HG03439 (cell line): ENCODE results near the gene SIPA1L3.

Experiments used
- ATAC-seq: cut with Tn5 transposase; IDR thresholded peaks from one replicate; pipeline ENCODE4 v1.9.1; 2021; ENCODE audit warnings: mild to moderate bottlenecking, moderate library complexity; ENCODE audit not compliant: unreplicated experiment

SIPA1L3 gene

GRCh38 chr19:37995346-37995745 is 88.3 kb downstream of the SIPA1L3 start:
- ATAC-seq = no peak

GRCh38 chr19:37997911-37998344 is 90.9 kb downstream of the SIPA1L3 start:
- no peak for ATAC-seq

- ATAC-seq = no peak
These were observed 91.8 kb downstream of the SIPA1L3 start for GRCh38 chr19:37998801-37999308.

GRCh38 chr19:37999309-38000213 is 92.6 kb downstream of the SIPA1L3 start:
- no peak for ATAC-seq

- ATAC-seq = no peak
These were observed 94.3 kb downstream of the SIPA1L3 start for GRCh38 chr19:38001158-38001781.

GRCh38 chr19:38003438-38004185 is 96.6 kb downstream of the SIPA1L3 start:
- no peak for ATAC-seq

GRCh38 chr19:38004186-38004520 is 97.1 kb downstream of the SIPA1L3 start:
- ATAC-seq = no peak

- peak; percentile 85 for ATAC-seq
These were observed 97.7 kb downstream of the SIPA1L3 start for GRCh38 chr19:38004521-38005223.

GRCh38 chr19:38005224-38005614 is 98.2 kb downstream of the SIPA1L3 start:
- ATAC-seq = no peak

GRCh38 chr19:38006361-38007045 is 99.5 kb downstream of the SIPA1L3 start:
- no peak for ATAC-seq

- ATAC-seq = no peak
These were observed 102.7 kb downstream of the SIPA1L3 start for GRCh38 chr19:38009650-38010242.

- no peak for ATAC-seq
These were observed 104.4 kb downstream of the SIPA1L3 start for GRCh38 chr19:38011426-38011825.

GRCh38 chr19:38012290-38012689 is 105.3 kb downstream of the SIPA1L3 start:
- ATAC-seq = no peak

GRCh38 chr19:38012944-38013343 is 105.9 kb downstream of the SIPA1L3 start:
- ATAC-seq = no peak

GRCh38 chr19:38013913-38014580 is 107.0 kb downstream of the SIPA1L3 start:
- no peak for ATAC-seq

GRCh38 chr19:38015216-38015615 is 108.2 kb downstream of the SIPA1L3 start:
- ATAC-seq = no peak

- ATAC-seq = no peak
These were observed 108.8 kb downstream of the SIPA1L3 start for GRCh38 chr19:38015761-38016160.

GRCh38 chr19:38017401-38018151 is 110.6 kb downstream of the SIPA1L3 start:
- ATAC-seq = no peak
